Fibroblast of mammary gland (primary cell): Measurements from ENCODE around the gene SMLR1.

ENCODE experiments used
- DNase-seq: peaks from one replicate; pipeline ENCODE4 v3.0.0-alpha.2; 2010; ENCODE audit warnings: low read depth
- H3K4me3 ChIP-seq: 2 replicates; pipeline ENCODE4 v1.5.1; 2011; ENCODE audit warnings: low read depth, mild to moderate bottlenecking, low read length, moderate library complexity; ENCODE audit not compliant: control insufficient read depth
- TF ChIP-seq, protein P1 (sequence below): conservative IDR thresholded peaks from 2 replicates; pipeline ENCODE4 v1.5.1; 2011; ENCODE audit warnings: low read depth, low read length, inconsistent platforms; ENCODE audit not compliant: control insufficient read depth, insufficient read depth

SMLR1 gene

GRCh38 chr6:130841128-130841728 is 14.0 kb downstream of the SMLR1 start:
- TF ChIP-seq, protein P1, sequence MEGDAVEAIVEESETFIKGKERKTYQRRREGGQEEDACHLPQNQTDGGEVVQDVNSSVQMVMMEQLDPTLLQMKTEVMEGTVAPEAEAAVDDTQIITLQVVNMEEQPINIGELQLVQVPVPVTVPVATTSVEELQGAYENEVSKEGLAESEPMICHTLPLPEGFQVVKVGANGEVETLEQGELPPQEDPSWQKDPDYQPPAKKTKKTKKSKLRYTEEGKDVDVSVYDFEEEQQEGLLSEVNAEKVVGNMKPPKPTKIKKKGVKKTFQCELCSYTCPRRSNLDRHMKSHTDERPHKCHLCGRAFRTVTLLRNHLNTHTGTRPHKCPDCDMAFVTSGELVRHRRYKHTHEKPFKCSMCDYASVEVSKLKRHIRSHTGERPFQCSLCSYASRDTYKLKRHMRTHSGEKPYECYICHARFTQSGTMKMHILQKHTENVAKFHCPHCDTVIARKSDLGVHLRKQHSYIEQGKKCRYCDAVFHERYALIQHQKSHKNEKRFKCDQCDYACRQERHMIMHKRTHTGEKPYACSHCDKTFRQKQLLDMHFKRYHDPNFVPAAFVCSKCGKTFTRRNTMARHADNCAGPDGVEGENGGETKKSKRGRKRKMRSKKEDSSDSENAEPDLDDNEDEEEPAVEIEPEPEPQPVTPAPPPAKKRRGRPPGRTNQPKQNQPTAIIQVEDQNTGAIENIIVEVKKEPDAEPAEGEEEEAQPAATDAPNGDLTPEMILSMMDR, result no peak
- DNase-seq, result peak; percentile 71
- H3K4me3 ChIP-seq, result no peak overlapping the region

DNA sequence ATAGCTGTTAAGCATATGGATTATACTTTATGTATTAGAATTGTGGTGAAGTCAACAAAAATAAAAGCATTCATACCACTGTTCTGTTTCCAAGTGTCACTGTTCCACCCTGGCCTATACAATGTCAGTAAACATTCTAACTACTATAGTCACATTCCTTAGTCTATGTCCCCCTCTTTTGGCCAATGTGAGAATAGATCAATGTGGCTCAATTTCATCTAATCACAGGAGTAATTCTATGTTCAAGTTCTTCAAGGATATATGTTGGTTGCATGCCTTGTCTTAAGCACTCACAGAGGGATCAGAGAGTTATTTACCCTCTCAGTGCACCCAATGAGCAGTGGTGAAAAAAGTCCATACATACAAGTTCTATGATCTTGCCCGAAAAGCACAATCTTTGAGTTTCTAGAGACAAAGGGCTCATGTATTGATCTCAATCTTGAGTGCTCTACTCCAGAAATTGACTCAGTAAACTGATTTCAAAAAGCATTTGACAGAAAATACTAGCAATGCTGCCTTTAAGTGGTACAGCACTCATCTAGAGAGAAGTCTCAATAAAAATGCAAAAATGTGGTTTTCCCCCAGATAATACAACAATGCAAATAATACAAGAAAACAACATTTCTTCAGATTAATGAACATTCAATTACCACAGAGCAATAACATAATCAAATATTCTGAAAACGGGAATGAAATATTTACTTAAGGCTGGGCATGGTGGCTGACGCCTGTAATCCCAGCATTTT is 16.5 kb downstream of the SMLR1 start:
- H3K4me3 ChIP-seq, result no peak overlapping the region
- peak; percentile 54 for DNase-seq
- TF ChIP-seq, protein P1, result peak; percentile 56

GRCh38 chr6:130846501-130846900 is 19.3 kb downstream of the SMLR1 start:
- TF ChIP-seq, protein P1, result no peak
- no peak for DNase-seq

DNA sequence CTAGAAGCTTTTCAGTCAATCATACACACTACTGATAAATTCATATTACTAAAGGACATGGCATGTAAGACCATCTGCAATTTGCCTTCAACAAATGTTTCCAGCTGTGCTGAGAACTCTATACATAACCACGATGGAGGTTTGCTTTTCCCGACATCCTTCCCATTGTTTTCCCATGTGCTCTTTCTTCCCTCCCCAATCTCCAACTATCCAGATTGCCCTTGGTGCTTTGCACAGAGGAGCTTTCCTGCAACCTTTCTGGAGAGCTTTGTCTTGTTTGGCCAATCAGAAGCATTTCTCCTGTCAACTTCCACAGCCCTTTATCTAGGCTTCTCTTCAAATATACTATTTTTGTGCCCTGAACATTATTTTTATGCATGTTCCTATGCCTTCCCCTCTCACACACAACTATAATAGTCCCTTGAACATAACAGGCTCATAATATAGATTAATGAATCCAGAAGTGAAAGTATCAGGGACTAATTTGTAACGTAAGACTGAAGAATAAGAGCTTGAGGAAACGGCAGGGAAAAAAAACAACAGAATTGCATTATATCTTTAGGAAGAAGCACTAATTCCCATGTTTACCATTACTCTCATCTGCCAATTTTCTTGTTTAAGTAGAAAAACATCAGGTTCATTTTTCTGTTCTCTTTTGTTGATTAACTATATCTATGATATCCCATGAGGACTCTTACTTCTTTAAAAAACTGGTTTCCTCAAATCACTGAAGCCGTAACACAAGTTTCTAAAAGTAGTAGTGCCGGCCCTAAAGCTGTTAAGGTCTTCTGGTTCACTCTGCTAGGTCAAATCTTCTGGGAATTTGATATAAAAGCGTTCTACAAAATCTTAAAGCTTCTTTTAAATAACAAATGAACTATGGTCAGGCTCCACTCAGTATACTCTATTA is 20.1 kb downstream of the SMLR1 start:
- no peak for DNase-seq

More at GRCh38 chr6:130846501-130846900, 19.3 kb downstream of the SMLR1 start:
- H3K4me3 ChIP-seq, result no peak overlapping the region

DNA sequence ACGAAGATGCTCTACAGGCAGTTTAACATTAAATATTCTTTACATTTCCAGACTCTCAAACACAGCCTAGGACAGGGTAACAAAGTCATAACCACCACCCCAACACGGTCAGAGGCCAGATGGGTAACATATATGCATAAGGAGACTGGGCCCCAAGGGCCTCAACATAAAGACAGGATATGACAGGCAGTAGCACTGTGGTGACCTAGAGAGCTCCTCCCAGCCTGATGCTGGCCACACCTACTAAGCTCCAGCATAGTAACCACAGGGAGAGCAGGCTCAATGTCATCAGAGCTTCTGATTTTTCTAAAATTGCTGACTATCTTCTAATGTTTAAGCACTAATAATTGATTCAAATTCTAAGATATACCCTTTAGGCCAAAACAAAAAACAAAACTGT is 21.7 kb downstream of the SMLR1 start:
- TF ChIP-seq, protein P1, result no peak
- DNase-seq, result peak; percentile 8
- H3K4me3 ChIP-seq, result no peak overlapping the region

More for the DNA sequence above, 20.1 kb downstream of the SMLR1 start:
- TF ChIP-seq, protein P1, result no peak
- H3K4me3 ChIP-seq, result no peak overlapping the region

DNA sequence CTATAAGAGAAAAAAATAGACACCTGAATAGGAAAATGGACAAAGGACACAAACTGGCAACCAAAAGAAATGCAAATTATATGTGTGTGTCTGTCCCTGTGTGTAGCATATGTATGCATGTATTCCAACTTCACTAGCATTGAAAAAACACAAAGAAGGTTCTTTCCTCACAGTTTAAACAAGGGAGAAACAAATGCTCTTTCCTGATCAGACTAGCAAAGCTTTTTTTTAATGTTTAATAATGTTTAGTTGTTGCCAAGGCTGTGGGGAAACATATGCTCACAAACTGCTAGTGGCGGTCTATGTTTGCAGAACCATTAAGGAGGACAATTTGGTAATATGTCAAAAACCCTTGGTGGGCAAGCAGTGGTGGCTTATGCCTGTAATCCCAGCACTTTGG is 22.4 kb downstream of the SMLR1 start:
- TF ChIP-seq, protein P1, result no peak

More for the DNA sequence above, 22.4 kb downstream of the SMLR1 start:
- no peak overlapping the region for H3K4me3 ChIP-seq
- no peak for DNase-seq
